ENCODE data around the gene AMPH. TPM values are rescaled to one million over a fixed set of nuclear protein-coding genes. Genes with fewer than 3 reads are reported as not detected.
A peak's percentile ranks its signal among the peaks of the same experiment; 100 is the strongest.
"Not testable (repeated sequence)": the region's sequence is repeated elsewhere in the genome, so short reads cannot be mapped to it uniquely, and the experiment has no call there.

AMPH gene
- total RNA-seq, 1 donor from 2014 or later, result 1.8 TPM

DNA sequence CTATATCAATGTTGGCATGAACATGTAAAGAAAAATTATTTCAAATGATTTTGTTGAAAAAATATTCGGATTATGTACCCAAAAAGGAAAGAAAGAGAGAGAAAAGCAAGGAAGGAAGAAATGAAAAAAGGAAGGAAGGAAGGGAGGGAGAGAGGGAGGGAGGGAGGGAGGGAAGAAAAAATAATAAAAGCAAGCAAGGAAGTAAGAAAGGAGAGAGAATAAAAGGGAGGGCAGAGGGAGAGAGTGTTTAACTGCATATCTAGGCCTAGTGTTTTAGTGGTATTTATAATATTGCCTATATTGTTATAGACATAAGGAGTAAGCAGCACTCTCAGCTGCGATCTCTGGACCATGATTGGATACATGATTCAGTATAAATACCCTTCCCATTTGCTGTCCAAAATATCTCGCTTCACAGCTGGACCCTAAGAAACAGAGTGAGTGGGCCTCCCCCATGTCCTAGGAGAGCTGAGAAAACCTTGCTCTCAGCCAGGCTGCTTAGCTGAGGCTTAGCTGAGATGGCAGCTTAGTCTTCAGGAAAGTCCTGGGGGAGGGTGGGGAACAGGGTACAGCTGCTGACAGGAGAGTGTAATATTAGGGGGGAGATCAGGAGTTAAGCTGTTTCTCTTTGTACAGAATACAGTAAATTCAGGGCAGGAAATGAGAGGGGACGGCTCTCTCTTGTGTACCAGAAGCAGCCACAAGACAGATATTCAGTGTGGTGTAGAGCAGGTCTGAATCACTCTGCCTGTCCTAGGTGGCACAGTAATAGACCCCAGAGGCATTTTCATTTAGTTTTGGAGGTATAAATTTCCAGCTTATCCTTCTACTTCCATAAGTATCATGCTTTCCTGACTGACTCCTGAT, 291.0 kb downstream of the AMPH start:
- TF ChIP-seq CTCF (IDR thresholded peaks at IDR 0.05; ENCODE audit: unreplicated experiment), result no peak
- DNase-seq (ENCODE audit: low spot score, unreplicated experiment), result no peak
- peaks cover 13% of the 10 kb centered on the region for H3K4me1 Mint-ChIP-seq (ENCODE audit: low read depth)
- no peak overlapping the region for H3K27ac Mint-ChIP-seq
- H3K36me3 Mint-ChIP-seq (ENCODE audit: insufficient read depth), result no peaks in the 10 kb centered on the region
- H3K9me3 Mint-ChIP-seq (ENCODE audit: low read depth), result no peaks in the 10 kb centered on the region
- H3K27me3 Mint-ChIP-seq, result no peaks in the 10 kb centered on the region
- H3K4me3 Mint-ChIP-seq (ENCODE audit: low read depth), result no peak overlapping the region

- not testable (repeated sequence) for H3K9me3 Mint-ChIP-seq (ENCODE audit: low read depth); H3K36me3 Mint-ChIP-seq (ENCODE audit: insufficient read depth); H3K4me3 Mint-ChIP-seq (ENCODE audit: low read depth); H3K27me3 Mint-ChIP-seq; DNase-seq (ENCODE audit: low spot score, unreplicated experiment)
- H3K4me1 Mint-ChIP-seq (ENCODE audit: low read depth), result peaks cover 22% of the 10 kb centered on the region
- peak overlapping the region; percentile 12 for H3K27ac Mint-ChIP-seq
These were observed 295.0 kb downstream of the AMPH start for GRCh38 chr7:38336148-38336515.

GRCh38 chr7:38335492-38336147, 295.6 kb downstream of the AMPH start:
- no peak overlapping the region for H3K4me3 Mint-ChIP-seq (ENCODE audit: low read depth)
- H3K36me3 Mint-ChIP-seq (ENCODE audit: insufficient read depth), result no peaks in the 10 kb centered on the region
- peak; percentile 78 for DNase-seq (ENCODE audit: low spot score, unreplicated experiment)
- H3K9me3 Mint-ChIP-seq (ENCODE audit: low read depth), result no peaks in the 10 kb centered on the region
- peak; percentile 94 for TF ChIP-seq CTCF (IDR thresholded peaks at IDR 0.05; ENCODE audit: unreplicated experiment)
- H3K27me3 Mint-ChIP-seq, result no peaks in the 10 kb centered on the region
- peaks cover 19% of the 10 kb centered on the region for H3K4me1 Mint-ChIP-seq (ENCODE audit: low read depth)
- H3K27ac Mint-ChIP-seq, result peak overlapping the region; percentile 31

DNA sequence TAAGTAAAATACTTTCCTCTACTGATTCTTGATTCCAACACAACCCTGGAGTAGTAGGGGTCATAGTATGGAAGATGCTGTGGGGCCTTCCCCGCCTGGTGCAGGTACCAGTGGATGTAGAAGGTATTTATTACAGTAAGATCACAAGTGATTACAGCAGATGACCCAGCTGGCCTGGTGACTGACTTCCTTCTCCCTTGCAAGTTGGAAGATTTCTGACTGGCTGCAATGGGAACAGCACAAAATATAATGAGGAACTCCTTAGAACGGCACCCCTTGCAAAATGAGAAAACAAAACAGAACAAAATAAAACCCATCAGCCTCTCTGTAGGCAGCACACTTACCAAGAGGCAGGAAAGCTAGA, 296.1 kb downstream of the AMPH start:
- no peak for TF ChIP-seq CTCF (IDR thresholded peaks at IDR 0.05; ENCODE audit: unreplicated experiment)
- DNase-seq (ENCODE audit: low spot score, unreplicated experiment), result no peak
- H3K4me1 Mint-ChIP-seq (ENCODE audit: low read depth), result peaks cover 19% of the 10 kb centered on the region
- H3K27me3 Mint-ChIP-seq, result no peaks in the 10 kb centered on the region
- no peaks in the 10 kb centered on the region for H3K9me3 Mint-ChIP-seq (ENCODE audit: low read depth)
- H3K27ac Mint-ChIP-seq, result peak overlapping the region; percentile 31
- no peaks in the 10 kb centered on the region for H3K36me3 Mint-ChIP-seq (ENCODE audit: insufficient read depth)
- H3K4me3 Mint-ChIP-seq (ENCODE audit: low read depth), result no peak overlapping the region

- Mint-ChIP-seq H3K4me1 (ENCODE audit: low read depth) (peaks cover 19% of the 10 kb centered on the region), H3K9me3 (ENCODE audit: low read depth) (no peaks in the 10 kb centered on the region), H3K36me3 (ENCODE audit: insufficient read depth) (no peaks in the 10 kb centered on the region), H3K27me3 (peaks cover 5% of the 10 kb centered on the region), H3K4me3 (ENCODE audit: low read depth) (no peak overlapping the region), H3K27ac (no peak overlapping the region)
- DNase-seq (ENCODE audit: low spot score, unreplicated experiment), result no peak
- no peak for TF ChIP-seq CTCF (IDR thresholded peaks at IDR 0.05; ENCODE audit: unreplicated experiment)
These were observed 297.0 kb downstream of the AMPH start for GRCh38 chr7:38334163-38334562.

All from progenitor cell of endocrine pancreas (in vitro differentiated cells).